Stimulated activated CD8-positive, alpha-beta memory T cell treated with anti-CD3 and anti-CD28 coated beads, Interleukin-2, amount 100 ng/mL, for 1 hour (primary cell): Measurements from ENCODE around the gene TMPRSS6.

Experiments
- DNase-seq, 2 donors: peaks; one replicate each; pipeline ENCODE4 v3.0.0-alpha.2; 2020; ENCODE audit warnings: low read depth in 2 of 2

Gene TMPRSS6

DNA sequence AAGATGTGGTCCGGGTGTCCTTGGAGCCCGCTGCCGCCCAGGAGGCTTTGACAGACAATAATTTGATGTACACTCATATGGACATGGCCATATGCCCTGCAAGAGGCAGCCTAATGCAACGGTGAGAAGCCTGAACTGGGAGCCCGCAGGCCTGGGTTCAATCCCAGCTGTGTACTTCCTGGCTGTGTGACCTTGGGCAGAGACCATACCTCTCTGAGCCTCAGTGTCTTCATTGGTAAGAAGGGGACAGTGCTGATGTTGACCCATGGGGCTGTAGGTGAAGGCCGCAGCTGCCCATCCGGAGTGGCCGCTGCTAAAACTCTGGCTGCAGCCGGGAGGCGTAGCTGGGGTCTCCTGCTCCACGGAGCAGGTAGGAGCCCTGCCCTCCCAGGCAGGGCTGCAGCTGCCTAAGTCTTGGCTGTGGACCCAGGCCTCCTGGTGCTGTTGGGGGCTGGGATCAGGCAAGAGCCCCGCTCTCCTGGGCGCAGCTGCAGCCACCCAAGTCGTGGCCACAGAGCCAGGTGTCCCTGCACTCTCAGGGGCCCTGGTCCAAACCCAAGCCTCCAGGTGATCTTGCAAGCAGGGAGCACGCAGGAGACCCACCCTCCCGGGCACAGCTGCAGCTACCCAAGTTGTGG is 31.3 kb upstream of the TMPRSS6 start:
- DNase-seq = no peak

DNA sequence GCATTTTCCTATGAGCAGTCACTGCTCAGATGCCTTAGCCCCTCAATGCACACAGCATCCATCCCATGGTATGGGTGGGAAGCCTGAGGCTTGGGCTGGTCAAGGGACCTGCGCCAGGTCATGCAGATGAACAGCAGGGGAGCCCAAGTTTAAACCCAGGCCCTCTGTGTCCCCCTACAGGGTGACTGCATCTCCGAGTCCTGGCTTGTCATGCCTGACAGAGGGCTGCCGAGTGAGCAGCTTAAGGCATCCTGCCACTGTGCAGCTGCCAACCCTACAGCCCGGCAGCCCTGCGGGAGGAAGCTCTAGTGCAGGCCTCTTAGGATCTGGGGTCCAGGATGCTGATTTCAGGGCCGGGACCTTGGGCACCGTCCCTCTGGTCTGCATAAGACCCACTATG is 30.2 kb upstream of the TMPRSS6 start:
- no peak for DNase-seq

GRCh38 chr22:37138849-37139561 is 29.5 kb upstream of the TMPRSS6 start:
- DNase-seq = no peak

GRCh38 chr22:37137903-37138665 is 28.6 kb upstream of the TMPRSS6 start:
- DNase-seq = no peak

GRCh38 chr22:37137131-37137530 is 27.6 kb upstream of the TMPRSS6 start:
- DNase-seq = no peak

- no peak for DNase-seq
These were observed 25.5 kb upstream of the TMPRSS6 start for GRCh38 chr22:37135023-37135422.

GRCh38 chr22:37133304-37134018 is 23.9 kb upstream of the TMPRSS6 start:
- DNase-seq = no peak

GRCh38 chr22:37132773-37133172 is 23.3 kb upstream of the TMPRSS6 start:
- no peak for DNase-seq

DNA sequence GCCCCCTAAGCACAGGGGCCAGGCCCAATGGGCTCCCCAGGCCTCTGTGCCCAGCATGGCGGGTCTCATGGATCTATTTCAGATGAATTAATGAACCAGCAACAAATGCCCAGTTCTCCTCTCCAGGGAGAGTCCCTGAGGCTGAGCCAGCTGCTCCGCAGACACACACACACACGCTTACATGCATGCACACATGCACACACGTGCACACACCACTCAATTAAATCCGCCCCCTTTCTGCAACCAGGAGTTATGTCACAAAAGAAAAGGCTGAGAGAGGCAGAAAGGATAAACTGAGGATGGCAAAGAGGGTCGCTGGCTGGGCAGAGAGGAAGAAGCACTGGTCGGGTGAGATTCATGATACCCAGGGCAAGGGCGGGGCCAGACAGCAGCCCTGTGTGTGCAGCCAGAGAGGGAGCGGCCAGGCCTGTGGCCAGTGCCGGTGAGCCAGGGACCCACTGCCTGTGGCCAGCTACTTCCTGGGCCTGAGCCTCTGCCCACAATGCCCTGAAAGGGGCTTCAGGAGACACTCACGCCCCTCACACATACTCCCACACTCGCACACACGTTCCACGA is 20.4 kb upstream of the TMPRSS6 start:
- DNase-seq = no peak

- no peak for DNase-seq
These were observed 19.2 kb upstream of the TMPRSS6 start for GRCh38 chr22:37128555-37129281.

GRCh38 chr22:37127350-37127878 is 17.9 kb upstream of the TMPRSS6 start:
- no peak for DNase-seq

DNA sequence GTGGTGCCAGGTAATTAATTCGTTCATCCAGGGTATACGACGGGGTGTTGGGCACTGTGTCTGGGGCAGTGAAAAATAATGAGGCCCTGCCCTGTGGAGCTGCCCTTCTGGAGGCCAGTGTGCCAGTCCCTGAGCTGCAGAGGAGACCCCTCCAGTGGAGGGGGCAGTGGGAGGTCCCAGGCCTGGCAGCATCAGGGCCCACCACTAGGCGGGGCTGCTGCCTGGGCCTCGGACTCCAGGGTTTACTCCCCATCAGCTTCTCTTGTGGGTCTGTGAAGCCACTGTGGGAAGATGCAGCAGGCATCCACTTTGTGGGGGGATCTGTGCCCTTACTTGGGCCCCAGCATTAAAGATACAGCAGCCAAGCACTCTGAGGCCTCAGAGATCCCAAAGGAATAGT is 17.4 kb upstream of the TMPRSS6 start:
- no peak for DNase-seq

GRCh38 chr22:37126383-37126782 is 16.9 kb upstream of the TMPRSS6 start:
- no peak for DNase-seq

- no peak for DNase-seq
These were observed 14.1 kb upstream of the TMPRSS6 start for GRCh38 chr22:37123649-37124048.

GRCh38 chr22:37122598-37123180 is 13.2 kb upstream of the TMPRSS6 start:
- no peak for DNase-seq

DNA sequence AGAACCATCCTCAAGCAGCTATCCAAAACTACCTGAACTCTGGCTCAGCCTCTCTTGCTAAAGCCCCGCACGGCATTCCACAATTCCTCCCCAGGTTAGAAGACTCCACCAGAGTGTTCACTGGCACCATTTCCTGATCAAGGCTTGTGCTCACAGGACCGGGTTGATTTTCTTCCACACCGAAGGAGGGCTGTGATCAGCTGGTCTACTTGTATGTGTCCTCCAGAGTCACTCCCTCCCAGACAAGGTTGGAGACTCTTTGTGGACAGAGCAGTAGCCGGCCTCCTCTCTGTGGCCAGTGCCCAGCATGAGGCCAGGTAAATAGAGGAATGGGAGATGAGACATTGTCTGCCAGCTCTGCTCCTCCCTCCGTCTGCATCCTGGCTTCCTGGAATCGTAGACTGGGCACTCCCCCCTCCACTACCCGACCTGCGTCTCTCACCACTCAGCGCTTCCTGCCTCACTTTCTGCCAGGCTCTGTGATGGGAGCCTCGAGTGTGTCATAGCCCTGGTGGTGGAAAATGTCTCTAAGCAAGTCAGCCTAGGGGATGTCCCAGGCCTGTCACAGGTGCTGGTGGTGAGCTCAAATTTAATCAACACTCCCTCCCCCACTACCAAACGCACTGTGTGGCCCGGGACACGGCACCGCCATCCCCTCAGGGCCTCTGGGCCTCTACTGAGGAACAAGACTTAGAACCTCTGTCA is 12.5 kb upstream of the TMPRSS6 start:
- peak; percentile 80 to 86 for DNase-seq

- no peak for DNase-seq
These were observed 11.2 kb upstream of the TMPRSS6 start for GRCh38 chr22:37120569-37121340.

- no peak for DNase-seq
These were observed 10.4 kb upstream of the TMPRSS6 start for GRCh38 chr22:37119872-37120271.

GRCh38 chr22:37118083-37118482 is 8.6 kb upstream of the TMPRSS6 start:
- no peak for DNase-seq
